Astrocyte (in vitro differentiated cells and primary cell): ENCODE data around the gene PSAP. TPM values are rescaled to one million over a fixed set of nuclear protein-coding genes. Genes with fewer than 3 reads are reported as not detected.

Experiments
- DNase-seq: peaks from one replicate; pipeline ENCODE4 v3.0.0-alpha.2; 2010; ENCODE audit warnings: low read depth
- FAIRE-seq: peaks from 2 replicates; lab custom pipeline; 2011; peaks lifted over from hg19 to GRCh38; lab: Jason Lieb, UNC
- H2AFZ ChIP-seq: 2 replicates; pipeline ENCODE4 v1.6.0; 2012; ENCODE audit warnings: low read depth, low read length, inconsistent platforms
- H3K27ac ChIP-seq: 2 replicates; pipeline ENCODE4 v1.5.1; 2011; ENCODE audit warnings: low read depth, low read length, inconsistent platforms
- H3K27me3 ChIP-seq: 2 replicates; pipeline ENCODE4 v1.6.0; 2011; ENCODE audit warnings: low read length, inconsistent platforms; ENCODE audit not compliant: insufficient read depth
- H3K36me3 ChIP-seq: 2 replicates; pipeline ENCODE4 v1.5.1; 2011; ENCODE audit warnings: low read length, inconsistent platforms; ENCODE audit not compliant: insufficient read depth
- H3K4me1 ChIP-seq: 2 replicates; pipeline ENCODE4 v1.5.1; 2011; ENCODE audit warnings: low read length, inconsistent platforms; ENCODE audit not compliant: insufficient read depth
- H3K4me2 ChIP-seq: 2 replicates; pipeline ENCODE4 v1.6.0; 2012; ENCODE audit warnings: low read length, inconsistent platforms
- H3K4me3 ChIP-seq: 2 replicates; pipeline ENCODE4 v1.5.1; 2011; ENCODE audit warnings: low read depth, mild to moderate bottlenecking, low read length, inconsistent platforms; ENCODE audit not compliant: insufficient read depth
- H3K79me2 ChIP-seq: 2 replicates; pipeline ENCODE4 v1.6.0; 2012; ENCODE audit warnings: mild to moderate bottlenecking, low read length, inconsistent platforms; ENCODE audit not compliant: insufficient read depth
- H3K9ac ChIP-seq: 2 replicates; pipeline ENCODE4 v1.6.0; 2012; ENCODE audit warnings: mild to moderate bottlenecking, low read length, inconsistent platforms
- H3K9me3 ChIP-seq: 2 replicates; pipeline ENCODE4 v1.5.1; 2012; ENCODE audit warnings: low read depth, mild to moderate bottlenecking, low read length, inconsistent platforms; ENCODE audit not compliant: insufficient read depth
- H4K20me1 ChIP-seq: 2 replicates; pipeline ENCODE4 v1.6.0; 2012; ENCODE audit warnings: low read length, inconsistent platforms; ENCODE audit not compliant: insufficient read depth
- H3K27ac Mint-ChIP-seq: one replicate; pipeline ENCODE4 v1.8.0; 2021; ENCODE audit warnings: mild to moderate bottlenecking, mixed read lengths; ENCODE audit not compliant: unreplicated experiment
- H3K27me3 Mint-ChIP-seq: one replicate; pipeline ENCODE4 v1.8.0; 2021; ENCODE audit warnings: low read depth, mixed read lengths; ENCODE audit not compliant: unreplicated experiment
- H3K36me3 Mint-ChIP-seq: one replicate; pipeline ENCODE4 v1.8.0; 2021; ENCODE audit warnings: low read depth, mixed read lengths; ENCODE audit not compliant: unreplicated experiment
- H3K4me1 Mint-ChIP-seq: one replicate; pipeline ENCODE4 v1.8.0; 2021; ENCODE audit warnings: low read depth, mixed read lengths; ENCODE audit not compliant: unreplicated experiment
- H3K4me3 Mint-ChIP-seq: one replicate; pipeline ENCODE4 v1.8.0; 2021; ENCODE audit warnings: mild to moderate bottlenecking, moderate library complexity, mixed read lengths; ENCODE audit not compliant: unreplicated experiment
- H3K9me3 Mint-ChIP-seq: one replicate; pipeline ENCODE4 v1.8.0; 2021; ENCODE audit warnings: mild to moderate bottlenecking, mixed read lengths; ENCODE audit not compliant: unreplicated experiment
- EZH2 ChIP-seq: IDR thresholded peaks from 2 replicates; pipeline ENCODE4 v1.6.1; 2012; ENCODE audit warnings: mild to moderate bottlenecking, low read length, inconsistent platforms; ENCODE audit not compliant: insufficient read depth
- total RNA-seq: library from RNA; stranded (reverse); gene quantifications from 2 replicates; pipeline ENCODE4 v1.2.1, GENCODE V29; 2021
- TF ChIP-seq, protein P1 (sequence below): IDR thresholded peaks from 2 replicates; pipeline ENCODE4 v1.5.1; 2011; ENCODE audit warnings: low read depth, mild to moderate bottlenecking, inconsistent platforms, low read length, moderate library complexity; ENCODE audit not compliant: insufficient read depth

The PSAP gene
- total RNA-seq, 1 donor from 2014 or later: 1,120 TPM

DNA sequence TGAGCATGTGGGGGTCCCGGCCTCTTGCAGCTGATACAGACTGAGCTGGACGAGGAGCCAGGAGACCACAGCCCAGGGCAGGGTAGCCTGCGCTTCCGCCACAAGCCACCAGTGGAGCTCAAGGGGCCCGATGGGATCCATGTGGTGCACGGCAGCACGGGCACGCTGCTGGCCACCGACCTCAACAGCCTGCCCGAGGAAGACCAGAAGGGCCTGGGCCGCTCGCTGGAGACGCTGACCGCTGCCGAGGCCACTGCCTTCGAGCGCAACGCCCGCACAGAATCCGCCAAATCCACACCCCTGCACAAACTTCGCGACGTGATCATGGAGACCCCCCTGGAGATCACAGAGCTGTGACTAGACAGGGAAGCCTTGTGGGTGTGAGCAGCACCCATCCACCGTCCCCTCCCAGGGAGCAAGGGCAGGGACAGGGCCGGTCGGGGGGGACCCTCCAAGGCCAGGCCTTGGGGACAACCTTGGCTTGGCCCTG is 36.1 kb downstream of the PSAP start:
- H4K20me1 ChIP-seq: peaks cover 72% of the 10 kb centered on the region
- no peak overlapping the region for H3K9ac ChIP-seq
- DNase-seq (no peak), FAIRE-seq (no peak)
- no peak overlapping the region for H3K27ac ChIP-seq
- no peak overlapping the region for H3K4me2 ChIP-seq
- peaks cover 21% of the 10 kb centered on the region for H3K36me3 ChIP-seq
- H3K9me3 ChIP-seq: no peaks in the 10 kb centered on the region
- no peaks in the 10 kb centered on the region for H3K9me3 Mint-ChIP-seq
- no peaks in the 10 kb centered on the region for H3K4me1 Mint-ChIP-seq
- H3K27me3 ChIP-seq: no peaks in the 10 kb centered on the region
- no peaks in the 10 kb centered on the region for H3K27me3 Mint-ChIP-seq
- H2AFZ ChIP-seq: no peak overlapping the region
- no peak for TF ChIP-seq EZH2
- TF ChIP-seq, protein P1, sequence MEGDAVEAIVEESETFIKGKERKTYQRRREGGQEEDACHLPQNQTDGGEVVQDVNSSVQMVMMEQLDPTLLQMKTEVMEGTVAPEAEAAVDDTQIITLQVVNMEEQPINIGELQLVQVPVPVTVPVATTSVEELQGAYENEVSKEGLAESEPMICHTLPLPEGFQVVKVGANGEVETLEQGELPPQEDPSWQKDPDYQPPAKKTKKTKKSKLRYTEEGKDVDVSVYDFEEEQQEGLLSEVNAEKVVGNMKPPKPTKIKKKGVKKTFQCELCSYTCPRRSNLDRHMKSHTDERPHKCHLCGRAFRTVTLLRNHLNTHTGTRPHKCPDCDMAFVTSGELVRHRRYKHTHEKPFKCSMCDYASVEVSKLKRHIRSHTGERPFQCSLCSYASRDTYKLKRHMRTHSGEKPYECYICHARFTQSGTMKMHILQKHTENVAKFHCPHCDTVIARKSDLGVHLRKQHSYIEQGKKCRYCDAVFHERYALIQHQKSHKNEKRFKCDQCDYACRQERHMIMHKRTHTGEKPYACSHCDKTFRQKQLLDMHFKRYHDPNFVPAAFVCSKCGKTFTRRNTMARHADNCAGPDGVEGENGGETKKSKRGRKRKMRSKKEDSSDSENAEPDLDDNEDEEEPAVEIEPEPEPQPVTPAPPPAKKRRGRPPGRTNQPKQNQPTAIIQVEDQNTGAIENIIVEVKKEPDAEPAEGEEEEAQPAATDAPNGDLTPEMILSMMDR: no peak
- H3K79me2 ChIP-seq: no peaks in the 10 kb centered on the region
- peaks cover 33% of the 10 kb centered on the region for H3K36me3 Mint-ChIP-seq
- H3K27ac Mint-ChIP-seq: peak overlapping the region; percentile 41
- H3K4me3 Mint-ChIP-seq: no peak overlapping the region
- H3K4me3 ChIP-seq: no peak overlapping the region
- no peaks in the 10 kb centered on the region for H3K4me1 ChIP-seq

- Histone ChIP-seq H3K9me3 (no peaks in the 10 kb centered on the region), H3K27me3 (no peaks in the 10 kb centered on the region), H4K20me1 (peaks cover 62% of the 10 kb centered on the region), H3K27ac (no peak overlapping the region), H3K79me2 (no peaks in the 10 kb centered on the region), H3K4me1 (no peaks in the 10 kb centered on the region), H3K36me3 (peaks cover 7% of the 10 kb centered on the region), H2AFZ (no peak overlapping the region), H3K4me3 (no peak overlapping the region), H3K9ac (no peak overlapping the region), H3K4me2 (no peak overlapping the region)
- TF ChIP-seq EZH2: no peak
- TF ChIP-seq, protein P1: no peak
- Mint-ChIP-seq H3K27me3 (no peaks in the 10 kb centered on the region), H3K27ac (peak overlapping the region; percentile 75), H3K4me1 (no peaks in the 10 kb centered on the region), H3K4me3 (no peak overlapping the region), H3K9me3 (no peaks in the 10 kb centered on the region), H3K36me3 (peaks cover 26% of the 10 kb centered on the region)
- no peak for DNase-seq
- FAIRE-seq: no peak
Observed at GRCh38 chr10:71812913-71813590, 38.0 kb downstream of the PSAP start.
